Hepatocyte (in vitro differentiated cells): ENCODE measurements around the gene GMNN. TPM values are rescaled to one million over a fixed set of nuclear protein-coding genes. Genes with fewer than 3 reads are reported as not detected.

Experiments used
- DNase-seq: peaks from one replicate; pipeline ENCODE4 v3.0.0-alpha.2; 2016; ENCODE audit warnings: low spot score
- H2AFZ ChIP-seq: fragments of 200-600 bp; sonication (generic); 2 replicates; pipeline ENCODE4 v1.6.0; 2016; ENCODE audit warnings: antibody characterized with exemption, mild to moderate bottlenecking
- H3K27ac ChIP-seq: fragments of 200-600 bp; sonication (generic); 2 replicates; pipeline ENCODE4 v1.5.1; 2016; ENCODE audit warnings: mild to moderate bottlenecking
- H3K27me3 ChIP-seq: fragments of 200-600 bp; sonication (generic); 2 replicates; pipeline ENCODE4 v1.6.1; 2016
- H3K36me3 ChIP-seq: fragments of 200-600 bp; sonication (generic); replicated peaks from 2 replicates; pipeline ENCODE4 v1.5.1; 2016; ENCODE audit warnings: low read depth; ENCODE audit not compliant: insufficient read depth
- H3K4me1 ChIP-seq: fragments of 200-600 bp; sonication (generic); 2 replicates; pipeline ENCODE4 v1.5.1; 2016; ENCODE audit warnings: mild to moderate bottlenecking, moderate library complexity; ENCODE audit not compliant: insufficient read depth
- H3K4me2 ChIP-seq: fragments of 200-600 bp; sonication (generic); 2 replicates; pipeline ENCODE4 v1.6.0; 2016
- H3K4me3 ChIP-seq: fragments of 200-600 bp; sonication (generic); 2 replicates; pipeline ENCODE4 v1.5.1; 2016; ENCODE audit warnings: mild to moderate bottlenecking
- H3K79me2 ChIP-seq: fragments of 200-600 bp; sonication (generic); 2 replicates; pipeline ENCODE4 v1.6.0; 2017; ENCODE audit warnings: mild to moderate bottlenecking
- H3K9me2 ChIP-seq: fragments of 200-600 bp; sonication (generic); replicated peaks from 2 replicates; pipeline ENCODE4 v1.6.0; 2017; ENCODE audit warnings: mild to moderate bottlenecking; ENCODE audit not compliant: insufficient read depth
- H3K9me3 ChIP-seq: fragments of 200-600 bp; sonication (generic); 2 replicates; pipeline ENCODE4 v1.5.1; 2016; ENCODE audit warnings: low read depth, mild to moderate bottlenecking
- H4K20me1 ChIP-seq: fragments of 200-600 bp; sonication (generic); 2 replicates; pipeline ENCODE4 v1.6.0; 2016; ENCODE audit warnings: mild to moderate bottlenecking; ENCODE audit not compliant: insufficient read depth, poor library complexity, severe bottlenecking
- CTCF ChIP-seq: fragments of 200-600 bp; sonication (generic); IDR thresholded peaks from 2 replicates; pipeline ENCODE4 v1.5.1; 2016; ENCODE audit warnings: antibody characterized with exemption, mild to moderate bottlenecking; ENCODE audit not compliant: poor library complexity
- EZH2 ChIP-seq: fragments of 200-600 bp; sonication (generic); IDR thresholded peaks from 2 replicates; pipeline ENCODE4 v1.6.1; 2016; ENCODE audit warnings: antibody characterized with exemption, mild to moderate bottlenecking, borderline replicate concordance
- EZH2phosphoT487 ChIP-seq: fragments of 200-600 bp; sonication (generic); IDR thresholded peaks from one replicate; pipeline ENCODE4 v1.6.1; 2018; ENCODE audit warnings: antibody characterized with exemption, mild to moderate bottlenecking, low read depth, moderate library complexity; ENCODE audit not compliant: unreplicated experiment, severe bottlenecking
- WGBS: methylation state at CpG from one replicate; pipeline ENCODE4 v1.1.6; 2016; ENCODE audit warnings: low lambda C conversion rate; ENCODE audit errors: missing lambda C conversion rate; 5-methylcytosine and 5-hydroxymethylcytosine counted together
- polyA plus RNA-seq: library from polyadenylated mRNA; unstranded; fragments of >200 nt; fragmentation: Nextera tagmentation; extraction: Ambion mirVana; gene quantifications from 2 replicates; pipeline ENCODE4 v1.2.1, GENCODE V29; 2016
- total RNA-seq: library from RNA; depleted of rRNA; stranded (reverse); fragments of >200 nt; gene quantifications from 2 replicates; pipeline ENCODE4 v1.2.3, GENCODE V29; 2014

Gene GMNN
- total and polyA plus RNA-seq, 2 experiments from 2014 or later = 65.3 to 73.1 TPM

DNA sequence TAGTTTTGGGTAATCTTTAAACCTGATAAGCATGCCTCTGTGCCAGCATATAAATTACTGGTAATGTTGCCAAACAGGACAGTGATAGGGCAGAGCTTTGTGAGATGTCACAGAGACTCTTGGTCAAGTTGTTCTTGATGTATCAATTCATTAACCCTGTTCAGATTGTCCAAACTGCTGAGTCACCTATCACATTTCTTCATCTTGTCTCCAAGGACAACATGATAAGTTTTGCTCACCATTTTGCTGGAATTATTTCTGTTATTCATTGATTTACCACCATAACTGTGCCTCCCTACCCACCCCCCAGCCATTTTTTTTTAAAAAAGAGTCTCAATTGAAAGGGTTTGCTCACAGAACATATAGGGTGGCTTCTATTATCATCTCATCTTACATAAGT is 19.5 kb upstream of the GMNN start:
- no peaks in the 10 kb centered on the region for H3K27me3 ChIP-seq
- no peak overlapping the region for H3K4me3 ChIP-seq
- H2AFZ ChIP-seq = no peak overlapping the region
- no peak overlapping the region for H3K27ac ChIP-seq
- no peak for TF ChIP-seq EZH2phosphoT487
- no peak for TF ChIP-seq EZH2
- TF ChIP-seq CTCF = no peak
- DNase-seq = no peak
- no peaks in the 10 kb centered on the region for H3K79me2 ChIP-seq
- H3K4me1 ChIP-seq = no peaks in the 10 kb centered on the region
- no peaks in the 10 kb centered on the region for H4K20me1 ChIP-seq
- no peaks in the 10 kb centered on the region for H3K36me3 ChIP-seq
- H3K4me2 ChIP-seq = no peak overlapping the region
- H3K9me2 ChIP-seq = no peaks in the 10 kb centered on the region
- H3K9me3 ChIP-seq = no peaks in the 10 kb centered on the region

GRCh38 chr6:24757611-24758010 is 17.1 kb upstream of the GMNN start:
- WGBS = 96% methylated on average over 6 of the region's 6 CpGs
- no peak for TF ChIP-seq EZH2
- TF ChIP-seq EZH2phosphoT487 = no peak
- no peak for TF ChIP-seq CTCF
- Histone ChIP-seq H3K4me1 (no peaks in the 10 kb centered on the region), H3K4me2 (no peak overlapping the region), H3K9me3 (no peaks in the 10 kb centered on the region), H3K36me3 (no peaks in the 10 kb centered on the region), H3K27ac (no peak overlapping the region), H2AFZ (no peak overlapping the region), H3K9me2 (no peaks in the 10 kb centered on the region), H3K27me3 (no peaks in the 10 kb centered on the region), H3K4me3 (no peak overlapping the region), H3K79me2 (no peaks in the 10 kb centered on the region), H4K20me1 (no peaks in the 10 kb centered on the region)
- no peak for DNase-seq

DNA sequence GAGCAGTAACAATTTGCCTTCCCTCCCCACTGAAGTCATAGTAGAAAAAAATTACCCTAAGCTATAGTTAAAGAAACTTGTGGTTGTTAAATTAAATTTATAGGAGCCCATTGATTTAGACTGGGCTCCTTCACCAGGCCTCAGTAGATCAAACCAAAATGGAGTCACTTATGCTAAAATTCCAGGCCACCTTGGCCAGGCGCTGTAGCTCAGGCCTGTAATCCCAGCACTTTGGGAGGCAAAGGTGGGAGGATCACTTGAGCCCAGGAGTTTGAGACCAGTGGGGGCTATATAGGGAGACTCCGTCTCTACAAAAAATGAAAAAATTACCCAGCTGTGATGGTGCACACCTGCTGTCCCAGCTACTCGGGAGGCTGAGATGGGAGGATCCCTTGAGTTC is 15.0 kb upstream of the GMNN start:
- WGBS = 98% methylated on average over 3 of the region's 3 CpGs
- H3K4me1 ChIP-seq = peaks cover 4% of the 10 kb centered on the region
- no peak overlapping the region for H3K27ac ChIP-seq
- no peaks in the 10 kb centered on the region for H3K79me2 ChIP-seq
- H2AFZ ChIP-seq = no peak overlapping the region
- H3K9me2 ChIP-seq = no peaks in the 10 kb centered on the region
- no peaks in the 10 kb centered on the region for H3K36me3 ChIP-seq
- DNase-seq = no peak
- no peaks in the 10 kb centered on the region for H3K9me3 ChIP-seq
- no peak overlapping the region for H3K4me3 ChIP-seq
- H4K20me1 ChIP-seq = no peaks in the 10 kb centered on the region
- no peak for TF ChIP-seq CTCF
- no peak for TF ChIP-seq EZH2
- TF ChIP-seq EZH2phosphoT487 = no peak
- H3K4me2 ChIP-seq = no peak overlapping the region
- H3K27me3 ChIP-seq = no peaks in the 10 kb centered on the region

DNA sequence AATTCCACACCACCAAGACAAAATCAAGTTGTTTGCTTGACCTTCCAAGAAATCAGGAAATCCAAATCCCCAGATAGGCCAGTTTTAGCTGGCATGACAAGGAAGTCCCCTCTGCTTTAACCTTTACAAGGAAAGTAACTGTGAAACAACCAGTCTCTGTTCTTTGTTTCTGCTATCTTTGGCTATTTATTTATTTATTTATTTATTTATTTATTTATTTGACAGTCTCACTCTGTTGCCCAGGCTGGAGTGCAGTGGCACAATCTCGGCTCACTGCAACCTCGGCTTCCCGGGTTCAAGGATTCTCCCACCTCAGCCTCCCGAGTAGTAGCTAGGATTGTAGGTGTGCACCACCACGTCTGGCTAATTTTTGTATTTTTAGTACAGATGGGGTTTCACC is 14.5 kb upstream of the GMNN start:
- no peaks in the 10 kb centered on the region for H3K36me3 ChIP-seq
- H3K4me3 ChIP-seq = no peak overlapping the region
- 98% methylated on average over 5 of the region's 5 CpGs for WGBS
- H3K79me2 ChIP-seq = no peaks in the 10 kb centered on the region
- H3K9me2 ChIP-seq = no peaks in the 10 kb centered on the region
- peaks cover 4% of the 10 kb centered on the region for H3K4me1 ChIP-seq
- no peaks in the 10 kb centered on the region for H3K9me3 ChIP-seq
- H3K4me2 ChIP-seq = no peak overlapping the region
- H4K20me1 ChIP-seq = no peaks in the 10 kb centered on the region
- no peak overlapping the region for H2AFZ ChIP-seq
- H3K27ac ChIP-seq = no peak overlapping the region
- TF ChIP-seq EZH2 (no peak), EZH2phosphoT487 (no peak), CTCF (no peak)
- no peak for DNase-seq
- H3K27me3 ChIP-seq = no peaks in the 10 kb centered on the region
